H9 (cell line): ENCODE measurements around the gene STC2. TPM values are rescaled to one million over a fixed set of nuclear protein-coding genes. Genes with fewer than 3 reads are reported as not detected.

Source experiments
- DNase-seq: peaks from one replicate; pipeline ENCODE4 v3.0.0-alpha.2; 2017
- H2AFZ ChIP-seq: one replicate; pipeline ENCODE4 v1.6.1; 2013; ENCODE audit warnings: mild to moderate bottlenecking, low read length, control low read depth, moderate library complexity
- H2AK5ac ChIP-seq: 2 replicates; pipeline ENCODE4 v1.6.1; 2013; ENCODE audit warnings: low read length, control low read depth, mixed read lengths; ENCODE audit not compliant: insufficient read length
- H2BK120ac ChIP-seq: one replicate; pipeline ENCODE4 v1.6.1; 2013; ENCODE audit warnings: low read depth, mild to moderate bottlenecking, low read length, control low read depth, inconsistent platforms; ENCODE audit not compliant: poor library complexity, severe bottlenecking
- H2BK12ac ChIP-seq: 2 replicates; pipeline ENCODE4 v1.6.1; 2013; ENCODE audit warnings: low read length, control low read depth, mixed read lengths, low read depth; ENCODE audit not compliant: insufficient read length
- H2BK15ac ChIP-seq: 2 replicates; pipeline ENCODE4 v1.6.1; 2013; ENCODE audit warnings: low read depth, low read length, control low read depth
- H2BK20ac ChIP-seq: one replicate; pipeline ENCODE4 v1.6.1; 2013; ENCODE audit warnings: low read depth, mild to moderate bottlenecking, low read length, control low read depth, inconsistent platforms; ENCODE audit not compliant: poor library complexity, severe bottlenecking
- H2BK5ac ChIP-seq: 2 replicates; pipeline ENCODE4 v1.6.1; 2013; ENCODE audit warnings: low read length, control low read depth, mixed read lengths; ENCODE audit not compliant: insufficient read length
- H3K14ac ChIP-seq: 2 replicates; pipeline ENCODE4 v1.6.1; 2013; ENCODE audit warnings: low read length, control low read depth; ENCODE audit not compliant: insufficient read depth
- H3K18ac ChIP-seq: 2 replicates; pipeline ENCODE4 v1.6.1; 2013; ENCODE audit warnings: low read depth, mild to moderate bottlenecking, mixed read lengths, low read length, control low read depth; ENCODE audit not compliant: insufficient read length
- H3K23ac ChIP-seq: 2 replicates; pipeline ENCODE4 v1.6.1; 2013; ENCODE audit warnings: low read length, control low read depth, mixed read lengths, low read depth; ENCODE audit not compliant: insufficient read length
- H3K23me2 ChIP-seq: 2 replicates; pipeline ENCODE4 v1.6.1; 2013; ENCODE audit warnings: low read depth, mild to moderate bottlenecking, mixed read lengths, low read length, control low read depth; ENCODE audit not compliant: insufficient read length, poor library complexity, severe bottlenecking
- H3K27ac ChIP-seq: 2 replicates; pipeline ENCODE4 v1.5.1; 2013; ENCODE audit warnings: low read length, control low read depth, mixed read lengths, low read depth; ENCODE audit not compliant: insufficient read length
- H3K27me3 ChIP-seq: 2 replicates; pipeline ENCODE4 v1.6.1; 2013; ENCODE audit warnings: low read length, control low read depth, inconsistent platforms; ENCODE audit not compliant: insufficient read depth
- H3K4ac ChIP-seq: 2 replicates; pipeline ENCODE4 v1.6.1; 2013; ENCODE audit warnings: low read depth, mild to moderate bottlenecking, control low read depth, inconsistent platforms, low read length, moderate library complexity
- H3K4me1 ChIP-seq: 2 replicates; pipeline ENCODE4 v1.6.1; 2013; ENCODE audit warnings: low read length, control low read depth, inconsistent platforms; ENCODE audit not compliant: insufficient read depth
- H3K4me2 ChIP-seq: 2 replicates; pipeline ENCODE4 v1.6.1; 2013; ENCODE audit warnings: low read length, control low read depth, mixed read lengths; ENCODE audit not compliant: insufficient read length, insufficient read depth
- H3K56ac ChIP-seq: 2 replicates; pipeline ENCODE4 v1.6.1; 2013; ENCODE audit warnings: low read depth, mild to moderate bottlenecking, mixed read lengths, low read length, control low read depth; ENCODE audit not compliant: insufficient read length
- H3K79me1 ChIP-seq: 2 replicates; pipeline ENCODE4 v1.6.1; 2013; ENCODE audit warnings: low read depth, mild to moderate bottlenecking, moderate library complexity, low read length, control low read depth, inconsistent platforms; ENCODE audit not compliant: insufficient read depth, poor library complexity, severe bottlenecking
- H3K79me2 ChIP-seq: 2 replicates; pipeline ENCODE4 v1.6.1; 2013; ENCODE audit warnings: low read length, control low read depth, inconsistent platforms; ENCODE audit not compliant: insufficient read depth
- H3K9ac ChIP-seq: 2 replicates; pipeline ENCODE4 v1.6.1; 2013; ENCODE audit warnings: low read length, control low read depth, mixed read lengths; ENCODE audit not compliant: insufficient read length; ENCODE audit errors: extremely low read depth
- H3K9me3 ChIP-seq: one replicate; pipeline ENCODE4 v1.6.1; 2013; ENCODE audit warnings: low read depth, low read length, inconsistent platforms; ENCODE audit not compliant: control insufficient read depth
- H3T11ph ChIP-seq: one replicate; pipeline ENCODE4 v1.6.1; 2013; ENCODE audit warnings: mild to moderate bottlenecking, low read length, control low read depth, inconsistent platforms
- H4K20me1 ChIP-seq: one replicate; pipeline ENCODE4 v1.6.1; 2013; ENCODE audit not compliant: control insufficient read depth, insufficient read length, insufficient read depth
- H4K5ac ChIP-seq: 2 replicates; pipeline ENCODE4 v1.6.1; 2013; ENCODE audit warnings: low read depth, mild to moderate bottlenecking, mixed read lengths, low read length, control low read depth; ENCODE audit not compliant: insufficient read length
- H4K8ac ChIP-seq: replicated peaks from 2 replicates; pipeline ENCODE4 v1.6.1; 2013; ENCODE audit warnings: low read length, control low read depth, mixed read lengths, low read depth; ENCODE audit not compliant: insufficient read length
- H4K91ac ChIP-seq: 2 replicates; pipeline ENCODE4 v1.6.1; 2013; ENCODE audit warnings: low read depth, mild to moderate bottlenecking, moderate library complexity, mixed read lengths, low read length, control low read depth; ENCODE audit not compliant: insufficient read length
- H3K27ac Mint-ChIP-seq, 3 experiments: 2 replicates in 2 of 3; 3 replicates in 1 of 3; pipeline ENCODE4 v1.8.0; 2020 to 2021; ENCODE audit warnings: mixed read lengths in 3 of 3, mild to moderate bottlenecking in 1 of 3, moderate library complexity in 1 of 3
- H3K27me3 Mint-ChIP-seq: 2 replicates; pipeline ENCODE4 v1.8.0; 2021; ENCODE audit warnings: low read depth, mild to moderate bottlenecking, moderate library complexity, mixed read lengths
- H3K36me3 Mint-ChIP-seq, 3 experiments: 2 replicates in 2 of 3; 3 replicates in 1 of 3; pipeline ENCODE4 v1.8.0; 2020 to 2021; ENCODE audit warnings: low read depth in 3 of 3, mixed read lengths in 3 of 3; ENCODE audit not compliant: insufficient read depth in 1 of 3
- H3K4me1 Mint-ChIP-seq, 2 experiments: 2 replicates each; pipeline ENCODE4 v1.8.0; 2020; ENCODE audit warnings: mixed read lengths in 2 of 2
- H3K4me3 Mint-ChIP-seq, 2 experiments: 2 replicates in 1 of 2; 3 replicates in 1 of 2; pipeline ENCODE4 v1.8.0; 2020 to 2021; ENCODE audit warnings: mild to moderate bottlenecking in 2 of 2, mixed read lengths in 2 of 2, moderate library complexity in 1 of 2
- H3K9me3 Mint-ChIP-seq, 2 experiments: 2 replicates in 1 of 2; 3 replicates in 1 of 2; pipeline ENCODE4 v1.8.0; 2020; ENCODE audit warnings: mild to moderate bottlenecking in 2 of 2, mixed read lengths in 2 of 2, moderate library complexity in 1 of 2
- CTCF ChIP-seq: fragments of 200-600 bp; sonication (generic); conservative IDR thresholded peaks from 3 replicates; pipeline ENCODE4 v1.8.0; 2021; ENCODE audit warnings: antibody characterized with exemption, mild to moderate bottlenecking
- WGBS: extraction: QIAGEN DNeasy Blood & Tissue Kit; methylation state at CpG from one replicate; pipeline ENCODE4 v1.1.7; 2013; ENCODE audit warnings: missing lambda C conversion rate, low lambda C conversion rate, mixed read lengths; ENCODE audit not compliant: insufficient read length; ENCODE audit errors: extremely low coverage; 5-methylcytosine and 5-hydroxymethylcytosine counted together
- total RNA-seq: library from RNA; stranded (reverse); gene quantifications from 2 replicates; pipeline ENCODE4 v1.2.1, GENCODE V29; 2021

STC2 gene
- total RNA-seq, 1 experiment from 2014 or later = 77.7 TPM

- no CpG with 5 or more reads among the region's 6 CpGs for WGBS
- H3K27ac Mint-ChIP-seq = peak overlapping the region; percentile 16 to 74 (median 68); a peak in 6 of 7 replicates
- no peak overlapping the region for H3K4me3 Mint-ChIP-seq
Measured at GRCh38 chr5:173316339-173317020, 11.7 kb downstream of the STC2 start.

More at GRCh38 chr5:173316339-173317020, 11.7 kb downstream of the STC2 start:
- Histone ChIP-seq H4K5ac (no peak overlapping the region), H3K23ac (no peak overlapping the region), H4K91ac (no peak overlapping the region), H3K27me3 (no peaks in the 10 kb centered on the region), H3K14ac (no peak overlapping the region), H2AK5ac (no peak overlapping the region), H3K79me1 (no peaks in the 10 kb centered on the region), H3K9me3 (no peaks in the 10 kb centered on the region), H2BK5ac (no peak overlapping the region), H2BK15ac (no peak overlapping the region), H3K18ac (no peak overlapping the region), H4K20me1 (no peaks in the 10 kb centered on the region), H3K9ac (no peak overlapping the region), H2BK12ac (no peak overlapping the region), H2BK120ac (no peak overlapping the region), H3K79me2 (no peaks in the 10 kb centered on the region), H3K56ac (no peak overlapping the region), H2AFZ (no peak overlapping the region), H3K23me2 (no peaks in the 10 kb centered on the region), H3K27ac (no peak overlapping the region), H3K4ac (no peak overlapping the region), H3T11ph (no peak overlapping the region), H3K4me2 (no peak overlapping the region), H4K8ac (no peak overlapping the region), H2BK20ac (no peak overlapping the region), H3K4me1 (no peaks in the 10 kb centered on the region; the same call in 1 of the 2 replicates)
- Mint-ChIP-seq H3K36me3 (peaks cover 38 to 61% (median 51%) of the 10 kb centered on the region in 3 experiments; a peak in 6 of 7 replicates), H3K9me3 (no peaks in the 10 kb centered on the region; a peak in 1 of 5 replicates), H3K4me1 (peaks cover 30 to 41% of the 10 kb centered on the region in 2 experiments), H3K27me3 (peaks cover 3% of the 10 kb centered on the region)
- no peak for DNase-seq
- TF ChIP-seq CTCF = no peak
